ENCODE measurements around the gene ARMC9. TPM values are rescaled to one million over a fixed set of nuclear protein-coding genes. Genes with fewer than 3 reads are reported as not detected.
A peak's percentile ranks its signal among the peaks of the same experiment; 100 is the strongest.
"Not testable (repeated sequence)": the region's sequence is repeated elsewhere in the genome, so short reads cannot be mapped to it uniquely, and the experiment has no call there.

The ARMC9 gene
- total RNA-seq, 1 donor from 2014 or later, result 0.89 TPM

- no peak for DNase-seq
- no peak for ATAC-seq (ENCODE audit: poor library complexity)
- intact Hi-C loops (cut with DNase I), result no loop called here
Measured at GRCh38 chr2:231223458-231223976, 25.1 kb downstream of the ARMC9 start.

- ATAC-seq (ENCODE audit: poor library complexity), result peak; percentile 97
- DNase-seq, result no peak
- intact Hi-C loops (cut with DNase I), result loop anchor here (5.0 kb wide), 2 partner anchors 185 to 225 kb away; no protein-coding TSS in a partner anchor
Measured at GRCh38 chr2:231227310-231228162, 29.1 kb downstream of the ARMC9 start.

- ATAC-seq (ENCODE audit: poor library complexity), result peak; percentile 13
- intact Hi-C loops (cut with DNase I), result loop anchor here (5.0 kb wide), 2 partner anchors 184 to 224 kb away; no protein-coding TSS in a partner anchor
- DNase-seq, result no peak
Measured at GRCh38 chr2:231228223-231228622, 29.8 kb downstream of the ARMC9 start.

- intact Hi-C loops (cut with DNase I), result loop anchor here (5.0 kb wide), 2 partner anchors 183 to 223 kb away; no protein-coding TSS in a partner anchor
- no peak for ATAC-seq (ENCODE audit: poor library complexity)
- no peak for DNase-seq
Measured at GRCh38 chr2:231228974-231229529, 30.6 kb downstream of the ARMC9 start.

GRCh38 chr2:231235217-231235616 is 36.8 kb downstream of the ARMC9 start:
- DNase-seq (no peak), ATAC-seq (ENCODE audit: poor library complexity) (no peak)
- intact Hi-C loops (cut with DNase I), result no loop called here

GRCh38 chr2:231238689-231239088 is 40.3 kb downstream of the ARMC9 start:
- intact Hi-C loops (cut with DNase I), result no loop called here
- no peak for ATAC-seq (ENCODE audit: poor library complexity)

GRCh38 chr2:231239751-231240150 is 41.3 kb downstream of the ARMC9 start:
- ATAC-seq (ENCODE audit: poor library complexity), result no peak
- intact Hi-C loops (cut with DNase I), result loop anchor here (5.0 kb wide), 1 partner anchor 178 kb away; no protein-coding TSS in a partner anchor
- no peak for DNase-seq

More at GRCh38 chr2:231238689-231239088, 40.3 kb downstream of the ARMC9 start:
- no peak for DNase-seq

GRCh38 chr2:231241755-231242507 is 43.5 kb downstream of the ARMC9 start:
- ATAC-seq (ENCODE audit: poor library complexity) (peak; percentile 71), DNase-seq (peak; percentile 59)
- intact Hi-C loops (cut with DNase I), result loop anchor here (5.0 kb wide), 1 partner anchor 175 kb away; no protein-coding TSS in a partner anchor

- DNase-seq (no peak), ATAC-seq (ENCODE audit: poor library complexity) (no peak)
- intact Hi-C loops (cut with DNase I), result loop anchor here (5.0 kb wide), 1 partner anchor 173 kb away; no protein-coding TSS in a partner anchor
Measured at GRCh38 chr2:231243866-231244265, 45.4 kb downstream of the ARMC9 start.

- intact Hi-C loops (cut with DNase I), result loop anchor here (5.0 kb wide), 1 partner anchor 173 kb away; no protein-coding TSS in a partner anchor
- DNase-seq (no peak), ATAC-seq (ENCODE audit: poor library complexity) (no peak)
Measured at GRCh38 chr2:231244382-231245248, 46.2 kb downstream of the ARMC9 start.

- DNase-seq, result no peak
- peak; percentile 46 for ATAC-seq (ENCODE audit: poor library complexity)
- intact Hi-C loops (cut with DNase I), result no loop called here
Measured at GRCh38 chr2:231245249-231246094, 47.0 kb downstream of the ARMC9 start.

GRCh38 chr2:231246171-231246842 is 47.9 kb downstream of the ARMC9 start:
- ATAC-seq (ENCODE audit: poor library complexity) (no peak), DNase-seq (no peak)
- intact Hi-C loops (cut with DNase I), result no loop called here

- intact Hi-C loops (cut with DNase I), result no loop called here
- no peak for DNase-seq
- ATAC-seq (ENCODE audit: poor library complexity), result no peak
Measured at GRCh38 chr2:231250146-231250545, 51.7 kb downstream of the ARMC9 start.

GRCh38 chr2:231250698-231251097 is 52.3 kb downstream of the ARMC9 start:
- ATAC-seq (ENCODE audit: poor library complexity) (no peak), DNase-seq (no peak)
- intact Hi-C loops (cut with DNase I), result no loop called here

- intact Hi-C loops (cut with DNase I); DNase-seq: not testable (repeated sequence)
- ATAC-seq (ENCODE audit: poor library complexity), result peak; percentile 25
Measured at GRCh38 chr2:231253292-231253691, 54.9 kb downstream of the ARMC9 start.

GRCh38 chr2:231256494-231256893 is 58.1 kb downstream of the ARMC9 start:
- intact Hi-C loops (cut with DNase I), result no loop called here
- DNase-seq (no peak), ATAC-seq (ENCODE audit: poor library complexity) (no peak)

All from Right ventricle myocardium superior (tissue), 1 donor.